ENCODE results near the gene ATP11C. TPM values are rescaled to one million over a fixed set of nuclear protein-coding genes. Genes with fewer than 3 reads are reported as not detected.

Gene ATP11C
- total RNA-seq, 1 experiment from 2014 or later = 19.4 TPM

GRCh38 chrX:139738581-139738980 is 194.3 kb downstream of the ATP11C start:
- no TSS peak for BruUV-seq (replicated peaks)
- ATAC-seq = 0 out of 2 replicates have a peak, but pooled peaks have one; percentile 38
- CTCF ChIA-PET = no interaction called here
- DNase-seq (ENCODE audit: low read depth, low spot score) = no peak
- no peaks in the 10 kb centered on the region for H3K4me1 ChIP-seq (ENCODE audit: control insufficient read depth in 1 of 2, insufficient read depth in 2 of 2, low read length in 2 of 2)
- H3K27me3 ChIP-seq (ENCODE audit: insufficient read depth, low read length) = no peaks in the 10 kb centered on the region
- H3K9me3 ChIP-seq (ENCODE audit: control insufficient read depth in 1 of 2, insufficient read depth in 1 of 2, low read depth in 1 of 2, low read length in 2 of 2) = no peaks in the 10 kb centered on the region
- POLR2A ChIA-PET = no interaction called here
- no peak overlapping the region for H3K9ac ChIP-seq (ENCODE audit: low read length)
- no peak for TF ChIP-seq EGR1 (IDR thresholded peaks at IDR 0.05; ENCODE audit: low read depth)
- TF ChIP-seq, protein P1, sequence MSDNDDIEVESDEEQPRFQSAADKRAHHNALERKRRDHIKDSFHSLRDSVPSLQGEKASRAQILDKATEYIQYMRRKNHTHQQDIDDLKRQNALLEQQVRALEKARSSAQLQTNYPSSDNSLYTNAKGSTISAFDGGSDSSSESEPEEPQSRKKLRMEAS (IDR thresholded peaks at IDR 0.05) = no peak
- no peak for TF ChIP-seq RAD21 (IDR thresholded peaks at IDR 0.05; ENCODE audit: low read depth)
- TF ChIP-seq ZFX (IDR thresholded peaks at IDR 0.05) = no peak
- TF ChIP-seq JUND (IDR thresholded peaks at IDR 0.05) = no peak
- TF ChIP-seq REST (IDR thresholded peaks at IDR 0.05; ENCODE audit: low read depth) = no peak
- TF ChIP-seq CBX3 (IDR thresholded peaks at IDR 0.05; ENCODE audit: low read depth) = no peak
- no peak for TF ChIP-seq EZH2 (IDR thresholded peaks at IDR 0.05)
- no peak for TF ChIP-seq CEBPB (IDR thresholded peaks at IDR 0.05; ENCODE audit: low read depth)
- TF ChIP-seq SRF (IDR thresholded peaks at IDR 0.05; ENCODE audit: low read depth) = no peak
- TF ChIP-seq, protein P2, sequence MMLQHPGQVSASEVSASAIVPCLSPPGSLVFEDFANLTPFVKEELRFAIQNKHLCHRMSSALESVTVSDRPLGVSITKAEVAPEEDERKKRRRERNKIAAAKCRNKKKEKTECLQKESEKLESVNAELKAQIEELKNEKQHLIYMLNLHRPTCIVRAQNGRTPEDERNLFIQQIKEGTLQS (IDR thresholded peaks at IDR 0.05) = no peak
- TF ChIP-seq, protein P3, sequence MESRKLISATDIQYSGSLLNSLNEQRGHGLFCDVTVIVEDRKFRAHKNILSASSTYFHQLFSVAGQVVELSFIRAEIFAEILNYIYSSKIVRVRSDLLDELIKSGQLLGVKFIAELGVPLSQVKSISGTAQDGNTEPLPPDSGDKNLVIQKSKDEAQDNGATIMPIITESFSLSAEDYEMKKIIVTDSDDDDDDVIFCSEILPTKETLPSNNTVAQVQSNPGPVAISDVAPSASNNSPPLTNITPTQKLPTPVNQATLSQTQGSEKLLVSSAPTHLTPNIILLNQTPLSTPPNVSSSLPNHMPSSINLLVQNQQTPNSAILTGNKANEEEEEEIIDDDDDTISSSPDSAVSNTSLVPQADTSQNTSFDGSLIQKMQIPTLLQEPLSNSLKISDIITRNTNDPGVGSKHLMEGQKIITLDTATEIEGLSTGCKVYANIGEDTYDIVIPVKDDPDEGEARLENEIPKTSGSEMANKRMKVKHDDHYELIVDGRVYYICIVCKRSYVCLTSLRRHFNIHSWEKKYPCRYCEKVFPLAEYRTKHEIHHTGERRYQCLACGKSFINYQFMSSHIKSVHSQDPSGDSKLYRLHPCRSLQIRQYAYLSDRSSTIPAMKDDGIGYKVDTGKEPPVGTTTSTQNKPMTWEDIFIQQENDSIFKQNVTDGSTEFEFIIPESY (IDR thresholded peaks at IDR 0.05; ENCODE audit: extremely low read depth, insufficient replicate concordance, low read length) = no peak
- TF ChIP-seq, protein P4, sequence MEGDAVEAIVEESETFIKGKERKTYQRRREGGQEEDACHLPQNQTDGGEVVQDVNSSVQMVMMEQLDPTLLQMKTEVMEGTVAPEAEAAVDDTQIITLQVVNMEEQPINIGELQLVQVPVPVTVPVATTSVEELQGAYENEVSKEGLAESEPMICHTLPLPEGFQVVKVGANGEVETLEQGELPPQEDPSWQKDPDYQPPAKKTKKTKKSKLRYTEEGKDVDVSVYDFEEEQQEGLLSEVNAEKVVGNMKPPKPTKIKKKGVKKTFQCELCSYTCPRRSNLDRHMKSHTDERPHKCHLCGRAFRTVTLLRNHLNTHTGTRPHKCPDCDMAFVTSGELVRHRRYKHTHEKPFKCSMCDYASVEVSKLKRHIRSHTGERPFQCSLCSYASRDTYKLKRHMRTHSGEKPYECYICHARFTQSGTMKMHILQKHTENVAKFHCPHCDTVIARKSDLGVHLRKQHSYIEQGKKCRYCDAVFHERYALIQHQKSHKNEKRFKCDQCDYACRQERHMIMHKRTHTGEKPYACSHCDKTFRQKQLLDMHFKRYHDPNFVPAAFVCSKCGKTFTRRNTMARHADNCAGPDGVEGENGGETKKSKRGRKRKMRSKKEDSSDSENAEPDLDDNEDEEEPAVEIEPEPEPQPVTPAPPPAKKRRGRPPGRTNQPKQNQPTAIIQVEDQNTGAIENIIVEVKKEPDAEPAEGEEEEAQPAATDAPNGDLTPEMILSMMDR (IDR thresholded peaks at IDR 0.05 in 2 of 3, conservative IDR thresholded peaks at IDR 0.05 in 1 of 3; ENCODE audit: borderline replicate concordance in 1 of 3, insufficient read depth in 1 of 3, low read depth in 2 of 3, low read length in 2 of 3) = no peak
- no peak overlapping the region for H2AFZ ChIP-seq (ENCODE audit: low read depth, low read length, poor library complexity, severe bottlenecking)
- H3K27ac ChIP-seq (ENCODE audit: low read depth, low read length) = no peak overlapping the region
- no peaks in the 10 kb centered on the region for H3K9me2 ChIP-seq (ENCODE audit: insufficient read depth)
- H3K4me3 ChIP-seq (replicated peaks in 1 of 2; ENCODE audit: low read depth in 1 of 2, low read length in 2 of 2) = no peak overlapping the region
- RAD21 ChIA-PET (ENCODE audit: low non-redundant PET in 1 of 2, low total read pairs in 2 of 2, uncharacterized antibody in 2 of 2, unreplicated experiment in 2 of 2) = no interaction called here
- H3K36me3 ChIP-seq (ENCODE audit: control insufficient read depth in 1 of 2, insufficient read depth in 2 of 2, low read length in 2 of 2) = no peaks in the 10 kb centered on the region
- H3K4me2 ChIP-seq (ENCODE audit: low read length) = no peak overlapping the region
- intact Hi-C loops (cut with micrococcal nuclease) = no loop called here
- H4K20me1 ChIP-seq (ENCODE audit: insufficient read depth) = no peaks in the 10 kb centered on the region
- no peaks in the 10 kb centered on the region for H3K79me2 ChIP-seq (ENCODE audit: insufficient read depth, low read length)

Measured in HCT116 (cell line).